Breast epithelium (tissue), 4 donors: Measurements from ENCODE around the gene CELA1. TPM values are rescaled to one million over a fixed set of nuclear protein-coding genes. Genes with fewer than 3 reads are reported as not detected.
A peak's percentile ranks its signal among the peaks of the same experiment; 100 is the strongest.

ENCODE experiments used
- DNase-seq, 2 donors: peaks; one replicate each; pipeline ENCODE4 v3.0.0-alpha.2; 2019; ENCODE audit warnings: low spot score in 2 of 2
- H3K27ac ChIP-seq, 2 donors: fragments of 200-600 bp; sonication (generic) in 1 of 2; one replicate each; pipeline ENCODE4 v1.5.1; 2016 to 2019; ENCODE audit warnings: mild to moderate bottlenecking in 1 of 2
- H3K27me3 ChIP-seq, 2 donors: fragments of 200-600 bp; sonication (generic) in 1 of 2; one replicate each; pipeline versions ENCODE4 v1.5.1 to v1.6.0; 2017 to 2019; ENCODE audit warnings: control low read depth in 1 of 2, mild to moderate bottlenecking in 1 of 2
- H3K36me3 ChIP-seq: fragments of 200-600 bp; one replicate; pipeline ENCODE4 v1.5.1; 2019
- H3K4me1 ChIP-seq, 2 donors: fragments of 200-600 bp; sonication (generic); one replicate each; pipeline ENCODE4 v1.5.1; 2016 to 2019; ENCODE audit warnings: control low read depth in 1 of 2
- H3K4me3 ChIP-seq, 3 donors: fragments of 200-600 bp; sonication (generic); 1 replicate in 2 of 3; 2 replicates in 1 of 3; pipeline ENCODE4 v1.5.1; 2016 to 2019; ENCODE audit warnings: mild to moderate bottlenecking in 3 of 3, moderate library complexity in 2 of 3
- H3K9me3 ChIP-seq, 2 donors: fragments of 200-600 bp; sonication (generic) in 1 of 2; one replicate each; pipeline ENCODE4 v1.5.1; 2016 to 2019; ENCODE audit warnings: control low read depth in 1 of 2
- POLR2A ChIP-seq: fragments of 450-650 bp; IDR thresholded peaks from one replicate; pipeline ENCODE4 v1.6.1; 2016; ENCODE audit warnings: antibody characterized with exemption, mild to moderate bottlenecking, moderate library complexity
- POLR2AphosphoS5 ChIP-seq, 3 donors: sonication (generic); formaldehyde crosslinking; IDR thresholded peaks; one replicate each; pipeline ENCODE4 v1.6.1; 2017; ENCODE audit warnings: antibody characterized with exemption in 3 of 3
- intact Hi-C: fragments of 100-400 bp; cut with DNase I; formaldehyde crosslinking; loops from one replicate; pipeline ENCODE4 v1.15.1; 2023; ENCODE audit warnings: low total_unique reads
- total RNA-seq, 3 donors: library from RNA; depleted of rRNA; stranded (reverse); fragments of >200 nt; gene quantifications; one replicate each; pipeline ENCODE4 v1.1.0, GENCODE V29; 2016
- TF ChIP-seq, protein P1 (sequence below), 3 donors: fragments of 450-650 bp; IDR thresholded peaks; one replicate each; pipeline ENCODE4 v1.5.1; 2016 to 2017; ENCODE audit warnings: antibody characterized with exemption in 3 of 3, mild to moderate bottlenecking in 3 of 3, moderate library complexity in 3 of 3

CELA1 gene
- total RNA-seq, 3 donors from 2014 or later, result not detected

DNA sequence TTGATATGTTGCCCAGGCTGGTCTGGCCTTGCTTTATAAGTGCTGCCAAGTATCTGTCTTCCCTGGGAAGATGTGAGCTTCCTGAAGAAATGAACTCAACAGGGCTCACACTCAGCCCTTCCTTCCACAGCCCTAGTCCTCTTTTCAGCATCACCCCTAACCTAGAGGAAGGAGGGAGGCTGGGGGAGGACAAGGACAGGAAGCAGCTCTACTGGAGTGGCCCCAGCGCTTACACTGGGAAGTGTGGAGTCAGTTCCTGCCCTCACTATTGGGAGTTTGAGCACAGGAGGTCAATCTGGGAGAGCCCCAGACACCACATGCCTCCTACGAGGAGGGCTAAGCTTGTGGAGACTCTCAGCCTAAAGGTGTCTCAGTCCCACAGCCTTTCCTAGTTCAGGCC, 27.9 kb upstream of the CELA1 start:
- no peaks in the 10 kb centered on the region for H3K36me3 ChIP-seq
- H3K4me3 ChIP-seq, result no peak overlapping the region
- no peaks in the 10 kb centered on the region for H3K4me1 ChIP-seq
- no peak for DNase-seq
- H3K9me3 ChIP-seq, result no peaks in the 10 kb centered on the region
- TF ChIP-seq POLR2AphosphoS5 (IDR thresholded peaks at IDR 0.05) (no peak), POLR2A (no peak)
- TF ChIP-seq, protein P1, sequence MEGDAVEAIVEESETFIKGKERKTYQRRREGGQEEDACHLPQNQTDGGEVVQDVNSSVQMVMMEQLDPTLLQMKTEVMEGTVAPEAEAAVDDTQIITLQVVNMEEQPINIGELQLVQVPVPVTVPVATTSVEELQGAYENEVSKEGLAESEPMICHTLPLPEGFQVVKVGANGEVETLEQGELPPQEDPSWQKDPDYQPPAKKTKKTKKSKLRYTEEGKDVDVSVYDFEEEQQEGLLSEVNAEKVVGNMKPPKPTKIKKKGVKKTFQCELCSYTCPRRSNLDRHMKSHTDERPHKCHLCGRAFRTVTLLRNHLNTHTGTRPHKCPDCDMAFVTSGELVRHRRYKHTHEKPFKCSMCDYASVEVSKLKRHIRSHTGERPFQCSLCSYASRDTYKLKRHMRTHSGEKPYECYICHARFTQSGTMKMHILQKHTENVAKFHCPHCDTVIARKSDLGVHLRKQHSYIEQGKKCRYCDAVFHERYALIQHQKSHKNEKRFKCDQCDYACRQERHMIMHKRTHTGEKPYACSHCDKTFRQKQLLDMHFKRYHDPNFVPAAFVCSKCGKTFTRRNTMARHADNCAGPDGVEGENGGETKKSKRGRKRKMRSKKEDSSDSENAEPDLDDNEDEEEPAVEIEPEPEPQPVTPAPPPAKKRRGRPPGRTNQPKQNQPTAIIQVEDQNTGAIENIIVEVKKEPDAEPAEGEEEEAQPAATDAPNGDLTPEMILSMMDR (IDR thresholded peaks at IDR 0.05), result no peak
- no peak overlapping the region for H3K27ac ChIP-seq
- intact Hi-C loops, result no loop called here
- H3K27me3 ChIP-seq, result no peaks in the 10 kb centered on the region

DNA sequence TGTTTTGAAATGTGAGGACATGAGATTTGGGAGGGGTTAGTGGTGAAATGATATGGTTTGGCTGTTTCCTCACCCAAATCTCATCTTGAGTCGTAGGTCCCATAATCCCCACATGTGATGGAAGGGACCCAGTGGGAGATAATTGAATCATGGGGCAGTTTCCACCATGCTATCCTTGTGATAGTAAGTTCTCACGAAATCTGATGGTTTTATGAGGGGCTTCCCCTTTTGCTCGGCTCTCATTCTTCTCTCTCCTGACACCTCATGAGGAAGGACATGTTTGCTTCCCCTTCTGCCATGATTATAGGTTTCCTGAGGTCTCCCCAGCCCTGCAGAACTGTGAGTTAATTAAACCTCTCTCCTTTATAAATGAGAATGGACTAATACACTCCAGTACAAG, 26.7 kb upstream of the CELA1 start:
- Histone ChIP-seq H3K4me1 (no peaks in the 10 kb centered on the region), H3K27ac (no peak overlapping the region), H3K27me3 (no peaks in the 10 kb centered on the region), H3K4me3 (no peak overlapping the region), H3K9me3 (no peaks in the 10 kb centered on the region), H3K36me3 (no peaks in the 10 kb centered on the region)
- DNase-seq, result no peak
- TF ChIP-seq, protein P1 (IDR thresholded peaks at IDR 0.05), result no peak
- no peak for TF ChIP-seq POLR2AphosphoS5 (IDR thresholded peaks at IDR 0.05)
- no peak for TF ChIP-seq POLR2A
- intact Hi-C loops, result no loop called here

DNA sequence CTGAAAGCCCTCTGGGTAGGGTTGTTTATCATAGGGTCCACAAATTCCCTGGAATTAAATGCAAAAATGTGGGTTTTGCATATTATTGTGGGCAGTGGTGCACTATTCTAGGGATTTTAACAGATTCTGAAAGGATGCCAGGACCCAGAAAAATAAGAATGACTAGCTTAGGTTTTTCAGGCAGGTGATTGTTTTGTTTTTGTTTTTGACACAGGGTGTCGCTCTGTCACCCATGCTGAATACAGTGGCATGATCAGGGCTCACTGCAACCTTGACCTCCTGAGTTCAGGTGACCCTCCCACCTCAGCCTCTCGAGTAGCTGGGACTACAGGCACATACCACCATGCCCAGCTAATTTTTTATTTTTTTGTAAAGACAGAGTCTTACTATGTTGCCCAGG, 25.5 kb upstream of the CELA1 start:
- TF ChIP-seq POLR2AphosphoS5 (IDR thresholded peaks at IDR 0.05) (no peak), POLR2A (no peak)
- TF ChIP-seq, protein P1 (IDR thresholded peaks at IDR 0.05), result no peak
- Histone ChIP-seq H3K36me3 (no peaks in the 10 kb centered on the region), H3K4me3 (no peak overlapping the region), H3K27me3 (no peaks in the 10 kb centered on the region), H3K4me1 (no peaks in the 10 kb centered on the region), H3K9me3 (no peaks in the 10 kb centered on the region), H3K27ac (peak overlapping the region; percentile 69 to 86)
- no peak for DNase-seq
- intact Hi-C loops, result loop anchor here (1.0 kb wide), 1 partner anchor 27 kb away; no protein-coding TSS in a partner anchor

DNA sequence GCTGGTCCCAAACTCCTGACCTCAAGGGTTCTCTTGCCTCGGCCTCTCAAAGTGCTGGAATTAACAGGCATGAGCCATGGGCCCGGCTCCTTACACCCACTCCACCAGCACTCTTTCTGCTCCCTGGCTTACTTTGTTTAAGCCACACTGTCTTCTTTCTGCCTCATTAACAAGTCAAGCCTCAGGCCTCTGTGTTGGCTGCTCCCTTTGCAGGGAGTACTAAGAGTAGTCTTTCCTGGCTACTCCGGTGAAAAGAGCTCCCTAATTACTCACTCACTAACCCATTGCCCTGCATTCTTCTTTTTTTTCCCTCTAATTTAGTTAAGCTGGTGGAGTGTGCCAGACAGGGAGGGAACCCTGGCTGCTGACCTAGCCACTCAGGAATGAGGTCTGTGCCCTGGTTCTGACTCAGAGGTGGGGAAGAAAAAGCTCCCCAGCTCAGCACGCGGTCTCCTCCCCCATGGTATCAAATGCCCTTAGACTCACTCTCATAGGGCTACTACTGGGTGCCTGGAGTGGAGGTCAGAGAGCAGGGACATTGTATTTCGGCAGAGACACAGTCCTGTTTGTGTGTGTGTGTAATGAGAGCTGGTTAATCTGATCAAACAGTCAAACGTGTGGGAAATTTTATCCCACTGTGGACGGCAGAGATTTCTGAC, 24.9 kb upstream of the CELA1 start:
- TF ChIP-seq POLR2A, result no peak
- TF ChIP-seq, protein P1 (IDR thresholded peaks at IDR 0.05), result no peak
- TF ChIP-seq POLR2AphosphoS5 (IDR thresholded peaks at IDR 0.05), result no peak
- DNase-seq, result peak in 1 of 2 donors; percentile 77
- Histone ChIP-seq H3K36me3 (no peaks in the 10 kb centered on the region), H3K9me3 (no peaks in the 10 kb centered on the region), H3K27me3 (no peaks in the 10 kb centered on the region), H3K27ac (peak overlapping the region; percentile 69 to 86), H3K4me1 (no peaks in the 10 kb centered on the region), H3K4me3 (no peak overlapping the region)
- intact Hi-C loops, result no loop called here

DNA sequence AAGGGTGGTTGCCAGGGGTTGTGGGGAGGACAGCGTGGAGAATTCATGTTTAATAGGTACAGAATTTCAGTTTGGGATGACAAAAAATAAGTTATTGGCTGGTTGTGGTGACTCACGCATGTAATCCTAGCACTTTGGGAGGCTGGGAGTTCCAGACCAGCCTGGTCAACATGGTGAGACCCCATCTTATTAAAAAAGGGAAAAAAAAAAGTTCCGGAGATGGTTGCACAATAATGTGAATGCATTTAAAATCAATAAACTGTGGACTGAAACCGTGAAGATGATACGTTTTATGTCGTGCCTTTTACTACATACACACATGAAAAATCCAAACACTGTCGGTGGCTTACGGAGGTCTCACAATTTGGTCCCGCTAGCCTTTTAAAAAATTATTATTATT, 24.2 kb upstream of the CELA1 start:
- no peaks in the 10 kb centered on the region for H3K27me3 ChIP-seq
- no peaks in the 10 kb centered on the region for H3K36me3 ChIP-seq
- intact Hi-C loops, result no loop called here
- no peak overlapping the region for H3K27ac ChIP-seq
- no peaks in the 10 kb centered on the region for H3K9me3 ChIP-seq
- no peak for DNase-seq
- no peaks in the 10 kb centered on the region for H3K4me1 ChIP-seq
- no peak overlapping the region for H3K4me3 ChIP-seq
- TF ChIP-seq, protein P1 (IDR thresholded peaks at IDR 0.05), result no peak
- TF ChIP-seq POLR2AphosphoS5 (IDR thresholded peaks at IDR 0.05) (no peak), POLR2A (no peak)
